D721Med (cell line): ENCODE data around the gene DMBX1.

Source experiments
- DNase-seq: peaks from one replicate; pipeline ENCODE4 v3.0.0; 2011; ENCODE audit warnings: low spot score; ENCODE audit not compliant: insufficient read length
- FAIRE-seq: peaks from 2 replicates; lab custom pipeline; 2011; peaks lifted over from hg19 to GRCh38; lab: Jason Lieb, UNC
- TF ChIP-seq, protein P1 (sequence below): IDR thresholded peaks from 2 replicates; pipeline ENCODE4 v1.5.1; 2012; ENCODE audit warnings: mild to moderate bottlenecking, control low read depth; ENCODE audit not compliant: insufficient read depth; ENCODE audit errors: missing control alignments

The DMBX1 gene

DNA sequence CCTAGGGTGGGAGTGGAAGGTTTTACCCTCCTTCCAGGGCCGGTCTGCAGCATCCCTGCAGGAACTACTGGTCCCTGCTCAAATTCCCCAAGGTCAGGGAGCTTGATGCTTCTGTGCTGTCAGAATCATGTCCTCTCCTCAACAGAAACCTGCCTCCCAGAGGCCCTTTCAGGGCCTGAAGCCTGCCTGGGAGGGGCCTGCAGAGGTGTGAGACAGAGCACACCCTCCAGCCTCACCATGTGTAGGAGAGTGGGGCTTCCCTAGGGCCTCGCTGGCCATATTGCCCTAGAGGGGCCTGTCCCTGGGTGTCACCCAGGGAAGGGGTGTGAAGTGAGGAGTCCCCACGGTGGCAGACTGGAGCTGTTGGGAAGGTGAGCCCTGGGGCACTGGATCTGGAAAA, 40.7 kb downstream of the DMBX1 start:
- TF ChIP-seq, protein P1, sequence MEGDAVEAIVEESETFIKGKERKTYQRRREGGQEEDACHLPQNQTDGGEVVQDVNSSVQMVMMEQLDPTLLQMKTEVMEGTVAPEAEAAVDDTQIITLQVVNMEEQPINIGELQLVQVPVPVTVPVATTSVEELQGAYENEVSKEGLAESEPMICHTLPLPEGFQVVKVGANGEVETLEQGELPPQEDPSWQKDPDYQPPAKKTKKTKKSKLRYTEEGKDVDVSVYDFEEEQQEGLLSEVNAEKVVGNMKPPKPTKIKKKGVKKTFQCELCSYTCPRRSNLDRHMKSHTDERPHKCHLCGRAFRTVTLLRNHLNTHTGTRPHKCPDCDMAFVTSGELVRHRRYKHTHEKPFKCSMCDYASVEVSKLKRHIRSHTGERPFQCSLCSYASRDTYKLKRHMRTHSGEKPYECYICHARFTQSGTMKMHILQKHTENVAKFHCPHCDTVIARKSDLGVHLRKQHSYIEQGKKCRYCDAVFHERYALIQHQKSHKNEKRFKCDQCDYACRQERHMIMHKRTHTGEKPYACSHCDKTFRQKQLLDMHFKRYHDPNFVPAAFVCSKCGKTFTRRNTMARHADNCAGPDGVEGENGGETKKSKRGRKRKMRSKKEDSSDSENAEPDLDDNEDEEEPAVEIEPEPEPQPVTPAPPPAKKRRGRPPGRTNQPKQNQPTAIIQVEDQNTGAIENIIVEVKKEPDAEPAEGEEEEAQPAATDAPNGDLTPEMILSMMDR, result no peak
- no peak for FAIRE-seq
- no peak for DNase-seq

- FAIRE-seq (no peak), DNase-seq (no peak)
- TF ChIP-seq, protein P1, result no peak
These were observed 41.3 kb downstream of the DMBX1 start for GRCh38 chr1:46530791-46531409.

DNA sequence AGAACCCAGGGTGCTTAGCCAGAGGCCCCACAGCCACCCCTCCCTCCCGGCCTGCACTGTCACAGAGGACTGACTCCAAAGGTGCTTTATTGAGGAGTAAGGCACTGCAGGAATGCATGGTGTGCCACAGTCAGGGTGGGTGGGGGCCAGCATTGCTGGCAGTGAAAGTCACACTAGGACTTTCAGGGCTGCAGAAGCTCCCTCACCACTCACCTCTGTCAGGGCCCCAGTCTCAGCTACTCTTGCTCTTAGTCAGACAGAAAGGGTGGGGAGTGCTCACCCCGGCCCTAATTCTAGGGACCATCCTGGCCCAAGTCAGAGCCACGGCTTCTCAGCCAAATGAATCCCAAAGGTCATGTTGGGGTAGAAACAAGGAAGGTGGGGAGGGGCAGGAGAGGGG, 42.5 kb downstream of the DMBX1 start:
- DNase-seq (no peak), FAIRE-seq (no peak)
- TF ChIP-seq, protein P1, result no peak

DNA sequence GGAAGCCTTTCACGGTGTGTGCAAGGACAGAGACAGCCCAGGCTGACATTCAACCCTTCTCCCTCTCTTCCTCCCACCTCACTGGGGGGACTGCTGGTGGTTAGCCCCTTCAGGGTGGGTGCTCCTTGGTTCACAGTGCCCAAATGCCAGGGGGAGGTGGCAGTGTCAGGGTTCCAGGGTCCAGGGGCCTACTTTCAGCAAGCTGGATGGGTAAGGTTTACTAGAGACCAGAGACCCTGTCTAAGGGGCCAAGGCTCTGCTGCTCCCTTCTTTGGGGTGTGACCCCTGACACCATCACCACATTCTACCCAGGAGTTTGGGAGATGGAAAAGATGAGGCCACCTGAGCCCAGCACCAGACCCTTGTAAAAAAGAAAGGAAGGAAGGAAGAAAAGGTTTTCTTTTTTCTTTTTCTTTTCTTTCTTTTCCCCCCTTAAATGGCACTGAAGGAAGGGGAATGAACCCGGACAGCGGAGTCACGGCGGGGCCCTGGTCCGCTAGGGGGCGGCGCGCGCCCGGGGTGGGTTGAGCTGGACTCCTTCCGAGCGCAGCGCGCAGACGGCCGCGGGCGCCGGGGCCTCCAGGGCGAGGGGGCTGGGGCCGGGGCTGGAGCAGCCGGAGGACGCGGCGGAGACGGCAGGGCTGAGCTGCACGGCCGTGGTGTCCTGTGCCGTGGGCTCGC, 43.0 kb downstream of the DMBX1 start:
- DNase-seq (peak; percentile 81), FAIRE-seq (no peak)
- TF ChIP-seq, protein P1, result peak; percentile 66

GRCh38 chr1:46533179-46533864, 43.7 kb downstream of the DMBX1 start:
- TF ChIP-seq, protein P1, result no peak
- FAIRE-seq, result no peak
- no peak for DNase-seq

DNA sequence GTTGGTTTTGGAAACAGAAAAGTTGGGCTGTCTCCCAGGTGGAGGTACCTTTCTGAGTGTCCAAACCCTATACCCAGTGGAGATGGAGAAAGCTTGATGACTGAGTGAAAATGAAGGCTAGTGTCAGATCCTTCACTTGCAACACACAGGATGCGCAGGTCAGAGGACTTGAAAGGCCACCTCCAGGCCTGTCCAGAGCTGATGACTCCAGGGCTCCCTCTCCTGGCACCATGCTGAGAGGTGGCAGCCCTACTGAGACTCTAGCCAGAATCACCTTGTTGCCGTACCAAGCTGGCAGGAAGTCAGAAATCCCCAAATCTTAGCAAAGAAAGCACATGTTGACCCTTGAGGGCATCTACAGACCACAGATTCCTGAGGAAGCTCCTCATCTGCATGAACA, 45.4 kb downstream of the DMBX1 start:
- FAIRE-seq, result no peak
- DNase-seq, result no peak
- TF ChIP-seq, protein P1, result peak; percentile 46

DNA sequence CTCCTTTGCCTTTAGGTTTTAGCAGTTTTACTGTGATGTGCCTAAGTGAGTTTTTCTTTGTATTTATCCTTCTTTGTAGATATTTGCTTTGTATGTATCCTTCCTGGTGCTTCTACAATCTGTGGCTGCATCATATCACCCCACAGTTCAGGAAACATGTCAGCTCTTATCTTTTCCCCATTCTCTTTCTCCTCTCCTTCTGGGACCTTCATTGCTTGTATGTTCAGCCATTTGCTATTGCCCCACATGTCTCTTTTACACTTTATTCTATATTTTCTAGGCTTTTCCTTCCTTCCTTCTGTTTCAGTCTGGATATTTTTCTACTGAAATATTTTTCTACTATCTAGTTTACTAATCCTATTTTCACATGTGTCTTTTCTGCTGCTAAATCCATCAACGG, 46.9 kb downstream of the DMBX1 start:
- TF ChIP-seq, protein P1, result no peak
- no peak for DNase-seq
- FAIRE-seq, result no peak
